Measurements from ENCODE around the gene RTL9. TPM values are rescaled to one million over a fixed set of nuclear protein-coding genes. Genes with fewer than 3 reads are reported as not detected.

The RTL9 gene
- total RNA-seq, 1 experiment from 2014 or later = not detected

GRCh38 chrX:110396735-110397134 lies 38.1 kb downstream of the RTL9 start:
- ATAC-seq (no peak), DNase-seq (ENCODE audit: low read depth, low spot score) (no peak)
- BruUV-seq (replicated peaks) = no TSS peak
- no peaks in the 10 kb centered on the region for H3K9me3 ChIP-seq (ENCODE audit: control insufficient read depth, insufficient read depth, low read depth, low read length)
- H3K27ac ChIP-seq (ENCODE audit: low read length) = no peak overlapping the region
- intact Hi-C loops (cut with micrococcal nuclease; ENCODE audit: unreplicated experiment) (no loop called here), in situ Hi-C loops (cut with HindIII; ENCODE audit: low pct_unique_long_range_greater_than_20kb, low sequenced_read_pairs) (no loop called here)
- POLR2A ChIA-PET = no interaction called here
- H3K27me3 ChIP-seq (ENCODE audit: control insufficient read depth, insufficient read depth, low read length) = peaks cover 6% of the 10 kb centered on the region
- no peak overlapping the region for H3K4me3 ChIP-seq (ENCODE audit: low read depth in 2 of 2, low read length in 2 of 2)
- CTCF ChIA-PET = no interaction called here
- TF ChIP-seq CTCF (IDR thresholded peaks at IDR 0.05) (no peak), SIN3A (IDR thresholded peaks at IDR 0.05; ENCODE audit: borderline replicate concordance, insufficient read depth, low read depth, low read length) (no peak), POLR2AphosphoS5 (IDR thresholded peaks at IDR 0.05; ENCODE audit: low read depth, low read length) (no peak), REST (IDR thresholded peaks at IDR 0.05; ENCODE audit: insufficient read depth in 1 of 2, low read depth in 2 of 2, low read length in 1 of 2) (no peak), TCF7L2 (IDR thresholded peaks at IDR 0.05; ENCODE audit: low read depth, low read length) (no peak)
- no peaks in the 10 kb centered on the region for H3K4me1 ChIP-seq (ENCODE audit: control insufficient read depth, insufficient read depth, low read length)
- H3K36me3 ChIP-seq (ENCODE audit: control insufficient read depth, insufficient read depth, low read length) = no peaks in the 10 kb centered on the region

- in situ Hi-C loops (cut with HindIII; ENCODE audit: low pct_unique_long_range_greater_than_20kb, low sequenced_read_pairs) (no loop called here), intact Hi-C loops (cut with micrococcal nuclease; ENCODE audit: unreplicated experiment) (no loop called here)
- TF ChIP-seq SIN3A (IDR thresholded peaks at IDR 0.05; ENCODE audit: borderline replicate concordance, insufficient read depth, low read depth, low read length) (no peak), TCF7L2 (IDR thresholded peaks at IDR 0.05; ENCODE audit: low read depth, low read length) (no peak), REST (IDR thresholded peaks at IDR 0.05; ENCODE audit: insufficient read depth in 1 of 2, low read depth in 2 of 2, low read length in 1 of 2) (no peak), CTCF (IDR thresholded peaks at IDR 0.05) (no peak), POLR2AphosphoS5 (IDR thresholded peaks at IDR 0.05; ENCODE audit: low read depth, low read length) (no peak)
- ChIA-PET POLR2A (no interaction called here), CTCF (no interaction called here)
- Histone ChIP-seq H3K9me3 (ENCODE audit: control insufficient read depth, insufficient read depth, low read depth, low read length) (no peaks in the 10 kb centered on the region), H3K4me3 (ENCODE audit: low read depth in 2 of 2, low read length in 2 of 2) (no peak overlapping the region), H3K27ac (ENCODE audit: low read length) (no peak overlapping the region), H3K4me1 (ENCODE audit: control insufficient read depth, insufficient read depth, low read length) (no peaks in the 10 kb centered on the region), H3K27me3 (ENCODE audit: control insufficient read depth, insufficient read depth, low read length) (peaks cover 6% of the 10 kb centered on the region), H3K36me3 (ENCODE audit: control insufficient read depth, insufficient read depth, low read length) (no peaks in the 10 kb centered on the region)
- no TSS peak for BruUV-seq (replicated peaks)
- no peak for ATAC-seq
- no peak for DNase-seq (ENCODE audit: low read depth, low spot score)
Observed at GRCh38 chrX:110397339-110397738, 38.7 kb downstream of the RTL9 start.
